Thyroid gland (tissue), 4 donors: ENCODE results near the gene SLCO2A1. TPM values are rescaled to one million over a fixed set of nuclear protein-coding genes. Genes with fewer than 3 reads are reported as not detected.

Experiments used
- DNase-seq, 2 donors: peaks; one replicate each; pipeline ENCODE4 v3.0.0-alpha.2; 2019
- H3K27ac ChIP-seq, 3 donors: fragments of 200-600 bp; sonication (generic); 1 replicate in 2 of 3; 2 replicates in 1 of 3; pipeline ENCODE4 v1.5.1; 2016 to 2019; ENCODE audit warnings: mild to moderate bottlenecking in 1 of 3, moderate library complexity in 1 of 3
- H3K27me3 ChIP-seq: fragments of 200-600 bp; sonication (generic); one replicate; pipeline ENCODE4 v1.5.1; 2019
- H3K36me3 ChIP-seq, 2 donors: fragments of 200-600 bp; sonication (generic); one replicate each; pipeline ENCODE4 v1.5.1; 2016 to 2019
- H3K4me1 ChIP-seq, 2 donors: fragments of 200-600 bp; sonication (generic); one replicate each; pipeline ENCODE4 v1.5.1; 2017 to 2019
- H3K4me3 ChIP-seq, 3 donors: fragments of 200-600 bp; sonication (generic); replicated peaks in 1 of 3; 1 replicate in 2 of 3; 2 replicates in 1 of 3; pipeline ENCODE4 v1.5.1; 2016; ENCODE audit warnings: mild to moderate bottlenecking in 1 of 3
- H3K9me3 ChIP-seq: fragments of 200-600 bp; sonication (generic); one replicate; pipeline ENCODE4 v1.5.1; 2017
- POLR2A ChIP-seq, 2 donors: fragments of 450-650 bp; IDR thresholded peaks; one replicate each; pipeline ENCODE4 v1.6.1; 2017; ENCODE audit warnings: antibody characterized with exemption in 2 of 2, mild to moderate bottlenecking in 2 of 2, moderate library complexity in 1 of 2
- WGBS, 2 donors: methylation state at CpG; one replicate each; pipeline ENCODE4 v1.1.5; 2017; 5-methylcytosine and 5-hydroxymethylcytosine counted together
- intact Hi-C: fragments of 100-400 bp; cut with DNase I; formaldehyde crosslinking; loops from one replicate; pipeline ENCODE4 v1.15.1; 2023
- total RNA-seq, 4 donors: library from RNA; depleted of rRNA; stranded (reverse); fragments of >200 nt; gene quantifications; one replicate each; pipeline ENCODE4 v1.2.3, GENCODE V29; 2016
- TF ChIP-seq, protein P1 (sequence below), 6 experiments: fragments of 200-600 bp in 3 of 6; fragments of 450-650 bp in 3 of 6; sonication (generic) in 3 of 6; IDR thresholded peaks; one replicate each; pipeline ENCODE4 v1.5.1; 2016 to 2019; ENCODE audit warnings: antibody characterized with exemption in 6 of 6, mild to moderate bottlenecking in 2 of 6, inconsistent platforms in 1 of 6, moderate library complexity in 1 of 6

The SLCO2A1 gene
- total RNA-seq, 4 donors from 2014 or later: 26.0 to 76.6 (median 41.0) TPM

GRCh38 chr3:134035836-134036235 lies 6.1 kb upstream of the SLCO2A1 start:
- intact Hi-C loops: no loop called here
- Histone ChIP-seq H3K27ac (no peak overlapping the region), H3K4me3 (no peak overlapping the region), H3K36me3 (no peaks in the 10 kb centered on the region), H3K4me1 (peaks cover 9 to 28% of the 10 kb centered on the region in 2 donors), H3K9me3 (no peaks in the 10 kb centered on the region), H3K27me3 (no peaks in the 10 kb centered on the region)
- DNase-seq: no peak
- TF ChIP-seq, protein P1, sequence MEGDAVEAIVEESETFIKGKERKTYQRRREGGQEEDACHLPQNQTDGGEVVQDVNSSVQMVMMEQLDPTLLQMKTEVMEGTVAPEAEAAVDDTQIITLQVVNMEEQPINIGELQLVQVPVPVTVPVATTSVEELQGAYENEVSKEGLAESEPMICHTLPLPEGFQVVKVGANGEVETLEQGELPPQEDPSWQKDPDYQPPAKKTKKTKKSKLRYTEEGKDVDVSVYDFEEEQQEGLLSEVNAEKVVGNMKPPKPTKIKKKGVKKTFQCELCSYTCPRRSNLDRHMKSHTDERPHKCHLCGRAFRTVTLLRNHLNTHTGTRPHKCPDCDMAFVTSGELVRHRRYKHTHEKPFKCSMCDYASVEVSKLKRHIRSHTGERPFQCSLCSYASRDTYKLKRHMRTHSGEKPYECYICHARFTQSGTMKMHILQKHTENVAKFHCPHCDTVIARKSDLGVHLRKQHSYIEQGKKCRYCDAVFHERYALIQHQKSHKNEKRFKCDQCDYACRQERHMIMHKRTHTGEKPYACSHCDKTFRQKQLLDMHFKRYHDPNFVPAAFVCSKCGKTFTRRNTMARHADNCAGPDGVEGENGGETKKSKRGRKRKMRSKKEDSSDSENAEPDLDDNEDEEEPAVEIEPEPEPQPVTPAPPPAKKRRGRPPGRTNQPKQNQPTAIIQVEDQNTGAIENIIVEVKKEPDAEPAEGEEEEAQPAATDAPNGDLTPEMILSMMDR (IDR thresholded peaks at IDR 0.05): no peak
- no peak for TF ChIP-seq POLR2A (IDR thresholded peaks at IDR 0.05)
- WGBS, 2 donors: 95 to 97% methylated on average over 8 of the region's 8 CpGs

DNA sequence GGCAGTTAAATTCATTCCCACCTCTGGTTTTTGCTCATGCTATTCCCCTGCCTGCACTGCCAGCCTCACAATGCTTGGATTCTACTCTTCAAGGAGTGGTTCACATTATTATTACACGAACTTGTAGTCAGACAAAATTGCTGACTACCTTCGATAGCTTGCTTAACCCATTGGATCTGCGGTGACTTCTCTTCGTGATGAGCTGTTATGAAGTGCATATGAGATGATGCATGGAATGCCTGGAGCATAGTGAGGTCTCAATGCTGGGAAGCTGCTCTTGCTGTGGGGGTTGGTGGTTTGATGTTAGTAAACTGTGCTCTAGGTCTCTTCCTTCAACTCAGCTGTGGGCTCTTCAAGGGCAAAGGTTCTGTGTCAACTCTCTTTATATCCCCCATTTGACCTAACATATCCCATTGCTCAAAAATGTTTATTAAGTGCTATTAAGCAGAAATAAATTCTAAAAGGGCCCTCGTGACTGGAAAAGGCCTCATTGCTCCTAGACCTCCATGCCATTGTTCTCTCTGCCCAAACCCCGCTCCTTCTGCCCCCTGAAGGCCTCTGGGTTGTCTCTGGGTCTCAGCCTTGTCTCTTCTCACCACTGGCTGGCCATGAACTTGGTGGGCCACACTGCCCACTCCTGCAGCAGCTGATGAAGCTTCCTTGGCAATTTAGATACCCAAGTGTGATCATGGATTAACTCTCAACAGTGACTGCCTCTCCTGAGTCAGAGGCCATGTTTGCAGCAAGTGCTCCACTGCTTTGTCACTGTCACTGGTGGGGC lies 4.5 kb upstream of the SLCO2A1 start:
- intact Hi-C loops: no loop called here
- WGBS, 2 donors: 92 to 93% methylated on average over 6 of the region's 6 CpGs
- DNase-seq: no peak

DNA sequence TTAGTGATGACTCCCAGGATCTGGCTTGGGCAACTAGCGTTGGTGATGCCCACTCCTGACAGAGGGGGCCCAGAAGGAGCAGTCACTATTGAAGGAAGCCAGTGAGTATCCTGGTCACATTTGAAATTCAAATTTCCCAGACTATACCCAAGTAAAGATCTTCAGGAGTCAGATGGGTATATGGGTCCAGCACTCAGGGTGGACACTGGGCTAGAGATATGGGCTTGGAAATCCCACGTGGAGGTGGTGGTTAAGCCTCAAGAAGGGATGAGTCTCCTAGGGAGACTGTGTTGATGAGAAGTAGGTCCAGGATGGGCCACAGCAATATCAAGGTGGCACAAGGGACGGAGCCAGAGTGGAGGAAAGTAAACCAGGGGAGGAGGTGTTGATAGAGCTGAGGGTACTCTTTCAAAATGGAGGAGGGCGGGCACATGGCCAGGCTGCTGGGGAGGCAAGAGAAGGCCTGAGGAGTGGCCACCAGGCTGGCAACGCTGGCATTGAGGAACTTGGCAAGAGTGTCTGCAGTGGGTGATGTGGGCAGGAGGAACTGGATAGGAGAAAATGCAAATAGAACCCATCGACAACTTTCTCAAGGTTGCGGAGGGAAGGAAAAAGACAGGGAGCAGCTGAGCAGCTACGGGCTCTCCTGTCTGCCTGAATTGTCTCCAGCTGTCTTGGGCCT lies 3.7 kb upstream of the SLCO2A1 start:
- no peak overlapping the region for H3K4me3 ChIP-seq
- no peak for DNase-seq
- H3K9me3 ChIP-seq: no peaks in the 10 kb centered on the region
- H3K4me1 ChIP-seq: peaks cover 16 to 35% of the 10 kb centered on the region in 2 donors
- 89 to 91% methylated on average over 8 of the region's 8 CpGs for WGBS, 2 donors
- no peak overlapping the region for H3K27ac ChIP-seq
- TF ChIP-seq, protein P1 (IDR thresholded peaks at IDR 0.05): no peak
- TF ChIP-seq POLR2A (IDR thresholded peaks at IDR 0.05): no peak
- intact Hi-C loops: no loop called here
- H3K27me3 ChIP-seq: no peaks in the 10 kb centered on the region
- no peaks in the 10 kb centered on the region for H3K36me3 ChIP-seq

More for the DNA sequence above, 4.5 kb upstream of the SLCO2A1 start:
- H3K36me3 ChIP-seq: no peaks in the 10 kb centered on the region
- peaks cover 11 to 36% of the 10 kb centered on the region in 2 donors for H3K4me1 ChIP-seq
- H3K9me3 ChIP-seq: no peaks in the 10 kb centered on the region
- no peak for TF ChIP-seq POLR2A (IDR thresholded peaks at IDR 0.05)
- TF ChIP-seq, protein P1 (IDR thresholded peaks at IDR 0.05): no peak
- H3K27ac ChIP-seq: no peak overlapping the region
- H3K4me3 ChIP-seq: no peak overlapping the region
- H3K27me3 ChIP-seq: no peaks in the 10 kb centered on the region

GRCh38 chr3:134031348-134031915 lies 1.7 kb upstream of the SLCO2A1 start:
- H3K27me3 ChIP-seq: no peaks in the 10 kb centered on the region
- 95 to 96% methylated on average over 3 to 4 of the region's 4 CpGs for WGBS, 2 donors
- H3K27ac ChIP-seq: peak overlapping the region in 1 of 3 donors; percentile 90
- H3K4me3 ChIP-seq: no peak overlapping the region
- peaks cover 12 to 35% of the 10 kb centered on the region in 2 donors for H3K4me1 ChIP-seq
- H3K9me3 ChIP-seq: no peaks in the 10 kb centered on the region
- intact Hi-C loops: no loop called here
- TF ChIP-seq, protein P1 (IDR thresholded peaks at IDR 0.05): no peak
- no peak for DNase-seq
- no peaks in the 10 kb centered on the region for H3K36me3 ChIP-seq
